BE2C (cell line): ENCODE results near the gene MTF1.
"Not testable (repeated sequence)": the region's sequence is repeated elsewhere in the genome, so short reads cannot be mapped to it uniquely, and the experiment has no call there.

Experiments used
- DNase-seq: peaks from one replicate; pipeline ENCODE4 v3.0.0-alpha.2; 2020
- H3K27me3 ChIP-seq: fragments of 250-450 bp; sonication (Bioruptor Pico); 2 replicates; pipeline ENCODE4 v1.5.1; 2020; ENCODE audit warnings: mild to moderate bottlenecking
- H3K36me3 ChIP-seq: fragments of 250-450 bp; sonication (Bioruptor Pico); 2 replicates; pipeline ENCODE4 v1.5.1; 2020; ENCODE audit warnings: mild to moderate bottlenecking
- H3K4me1 ChIP-seq: fragments of 250-450 bp; sonication (Bioruptor Pico); 2 replicates; pipeline ENCODE4 v1.5.1; 2020
- H3K4me3 ChIP-seq: 2 replicates; pipeline ENCODE4 v1.5.1; 2011; ENCODE audit warnings: low read depth, low read length
- H3K9me3 ChIP-seq: fragments of 250-450 bp; sonication (Bioruptor Pico); 2 replicates; pipeline ENCODE4 v1.5.1; 2020
- TF ChIP-seq, protein P1 (sequence below): IDR thresholded peaks from 2 replicates; pipeline ENCODE4 v1.5.1; 2012; ENCODE audit warnings: mild to moderate bottlenecking, low read depth, low read length

The MTF1 gene

DNA sequence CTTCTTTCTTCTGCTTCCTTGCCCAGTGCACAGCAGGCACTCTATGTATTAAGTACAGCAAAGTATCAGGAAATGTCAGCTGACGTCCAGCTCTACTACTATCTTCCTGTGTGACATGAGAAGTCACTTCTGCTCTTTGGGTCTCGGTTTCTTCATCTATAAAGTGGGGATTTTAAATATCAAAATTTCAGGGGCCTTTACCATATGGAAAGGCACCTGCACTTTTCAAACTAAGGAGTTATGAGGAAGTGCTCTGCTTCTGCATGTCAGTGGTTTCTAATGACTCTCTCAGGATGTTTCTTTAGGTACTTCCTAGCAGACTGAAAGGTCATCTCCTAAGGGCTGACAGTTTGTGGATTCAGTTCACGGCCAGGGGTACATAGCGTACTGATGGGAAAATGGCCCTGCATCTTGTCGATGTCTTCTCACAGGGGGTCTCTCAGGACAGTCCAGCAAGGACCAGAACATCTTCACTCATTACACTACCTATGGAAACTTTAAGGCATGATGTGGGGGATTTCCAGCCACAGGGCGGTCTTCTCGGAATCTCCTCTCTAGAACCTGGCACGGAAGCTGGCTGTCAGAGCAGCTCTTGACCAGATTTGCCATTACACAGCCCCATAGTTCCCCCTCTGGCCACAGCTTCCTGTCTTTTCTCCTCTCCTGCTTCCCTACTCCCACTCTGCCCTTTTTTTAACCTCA, 42.0 kb upstream of the MTF1 start:
- Histone ChIP-seq H3K9me3 (no peaks in the 10 kb centered on the region), H3K4me3 (no peak overlapping the region), H3K36me3 (no peaks in the 10 kb centered on the region), H3K4me1 (no peaks in the 10 kb centered on the region), H3K27me3 (no peaks in the 10 kb centered on the region)
- no peak for DNase-seq
- TF ChIP-seq, protein P1, sequence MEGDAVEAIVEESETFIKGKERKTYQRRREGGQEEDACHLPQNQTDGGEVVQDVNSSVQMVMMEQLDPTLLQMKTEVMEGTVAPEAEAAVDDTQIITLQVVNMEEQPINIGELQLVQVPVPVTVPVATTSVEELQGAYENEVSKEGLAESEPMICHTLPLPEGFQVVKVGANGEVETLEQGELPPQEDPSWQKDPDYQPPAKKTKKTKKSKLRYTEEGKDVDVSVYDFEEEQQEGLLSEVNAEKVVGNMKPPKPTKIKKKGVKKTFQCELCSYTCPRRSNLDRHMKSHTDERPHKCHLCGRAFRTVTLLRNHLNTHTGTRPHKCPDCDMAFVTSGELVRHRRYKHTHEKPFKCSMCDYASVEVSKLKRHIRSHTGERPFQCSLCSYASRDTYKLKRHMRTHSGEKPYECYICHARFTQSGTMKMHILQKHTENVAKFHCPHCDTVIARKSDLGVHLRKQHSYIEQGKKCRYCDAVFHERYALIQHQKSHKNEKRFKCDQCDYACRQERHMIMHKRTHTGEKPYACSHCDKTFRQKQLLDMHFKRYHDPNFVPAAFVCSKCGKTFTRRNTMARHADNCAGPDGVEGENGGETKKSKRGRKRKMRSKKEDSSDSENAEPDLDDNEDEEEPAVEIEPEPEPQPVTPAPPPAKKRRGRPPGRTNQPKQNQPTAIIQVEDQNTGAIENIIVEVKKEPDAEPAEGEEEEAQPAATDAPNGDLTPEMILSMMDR, result no peak

DNA sequence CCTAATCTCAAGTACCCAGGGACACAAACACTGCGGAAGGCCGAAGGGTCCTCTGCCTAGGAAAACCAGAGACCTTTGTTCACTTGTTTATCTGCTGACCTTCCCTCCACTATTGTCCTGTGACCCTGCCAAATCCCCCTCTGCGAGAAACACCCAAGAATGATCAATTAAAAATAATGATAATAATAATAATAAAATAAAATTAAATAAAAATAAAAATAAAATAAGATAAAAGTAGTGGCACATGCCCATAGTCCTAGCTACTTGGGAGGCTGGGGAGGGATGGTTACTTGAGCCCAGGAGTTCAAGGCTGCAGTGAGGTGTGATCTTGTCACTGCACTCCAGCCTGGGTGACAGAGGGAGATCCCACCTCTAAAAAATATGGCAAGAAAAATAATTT, 38.2 kb upstream of the MTF1 start:
- H3K36me3 ChIP-seq, H3K27me3 ChIP-seq, H3K4me1 ChIP-seq, DNase-seq, H3K9me3 ChIP-seq, H3K4me3 ChIP-seq: not testable (repeated sequence)

- Histone ChIP-seq H3K36me3 (no peaks in the 10 kb centered on the region), H3K4me3 (no peak overlapping the region), H3K4me1 (no peaks in the 10 kb centered on the region), H3K27me3 (no peaks in the 10 kb centered on the region), H3K9me3 (no peaks in the 10 kb centered on the region)
- DNase-seq, result no peak
- TF ChIP-seq, protein P1, result no peak
Observed at GRCh38 chr1:37893673-37894072, 34.3 kb upstream of the MTF1 start.

DNA sequence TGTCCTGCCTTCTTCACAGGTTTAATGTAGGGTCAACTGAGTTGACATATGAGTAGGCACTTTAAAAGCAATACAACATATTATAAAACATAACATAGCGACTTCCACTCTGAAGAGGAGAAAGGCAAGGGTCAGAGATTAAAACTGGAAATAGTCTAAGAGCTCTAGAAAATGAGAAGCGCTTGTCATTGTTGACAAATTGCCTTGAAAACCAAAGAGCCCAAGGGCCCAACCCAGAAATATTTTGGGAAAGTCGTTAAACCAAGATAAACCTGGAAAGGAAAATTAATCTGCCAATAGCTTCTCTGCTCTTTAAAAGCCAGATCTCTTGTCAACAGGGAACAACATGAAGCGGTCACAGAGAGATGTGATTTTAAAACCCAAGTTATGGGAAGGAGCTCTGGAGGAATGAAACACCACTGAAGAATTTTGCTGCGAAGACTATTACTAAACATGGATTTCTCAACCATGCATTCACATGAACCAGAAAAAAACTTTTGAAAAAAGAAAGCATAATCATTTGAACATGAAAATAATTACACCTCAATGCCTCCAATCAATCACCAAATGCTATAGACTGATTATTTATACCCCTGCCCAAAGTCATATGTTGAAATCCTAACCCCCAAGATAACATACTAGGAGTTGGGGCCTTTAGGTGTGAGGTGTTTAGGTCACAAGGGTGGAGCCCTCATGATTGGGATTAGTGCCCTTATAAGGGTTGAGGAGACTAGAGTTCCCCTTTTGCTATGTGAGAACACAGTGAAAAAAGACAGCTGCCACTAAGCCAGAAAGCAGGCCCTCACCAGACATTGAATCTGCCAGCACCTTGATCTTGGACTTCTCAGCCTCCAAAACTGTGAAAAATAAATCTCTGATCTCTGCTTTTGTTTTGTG, 33.0 kb upstream of the MTF1 start:
- no peaks in the 10 kb centered on the region for H3K4me1 ChIP-seq
- no peaks in the 10 kb centered on the region for H3K9me3 ChIP-seq
- H3K27me3 ChIP-seq, result no peaks in the 10 kb centered on the region
- TF ChIP-seq, protein P1, result no peak
- H3K36me3 ChIP-seq, result no peaks in the 10 kb centered on the region
- DNase-seq, result no peak
- H3K4me3 ChIP-seq, result no peak overlapping the region

GRCh38 chr1:37890378-37891014, 31.1 kb upstream of the MTF1 start:
- H3K36me3 ChIP-seq, result peaks cover 3% of the 10 kb centered on the region; the same call in 1 of the 2 replicates
- no peaks in the 10 kb centered on the region for H3K9me3 ChIP-seq
- TF ChIP-seq, protein P1, result peak; percentile 32
- no peaks in the 10 kb centered on the region for H3K27me3 ChIP-seq
- H3K4me1 ChIP-seq, result no peaks in the 10 kb centered on the region
- H3K4me3 ChIP-seq, result no peak overlapping the region
- no peak for DNase-seq

DNA sequence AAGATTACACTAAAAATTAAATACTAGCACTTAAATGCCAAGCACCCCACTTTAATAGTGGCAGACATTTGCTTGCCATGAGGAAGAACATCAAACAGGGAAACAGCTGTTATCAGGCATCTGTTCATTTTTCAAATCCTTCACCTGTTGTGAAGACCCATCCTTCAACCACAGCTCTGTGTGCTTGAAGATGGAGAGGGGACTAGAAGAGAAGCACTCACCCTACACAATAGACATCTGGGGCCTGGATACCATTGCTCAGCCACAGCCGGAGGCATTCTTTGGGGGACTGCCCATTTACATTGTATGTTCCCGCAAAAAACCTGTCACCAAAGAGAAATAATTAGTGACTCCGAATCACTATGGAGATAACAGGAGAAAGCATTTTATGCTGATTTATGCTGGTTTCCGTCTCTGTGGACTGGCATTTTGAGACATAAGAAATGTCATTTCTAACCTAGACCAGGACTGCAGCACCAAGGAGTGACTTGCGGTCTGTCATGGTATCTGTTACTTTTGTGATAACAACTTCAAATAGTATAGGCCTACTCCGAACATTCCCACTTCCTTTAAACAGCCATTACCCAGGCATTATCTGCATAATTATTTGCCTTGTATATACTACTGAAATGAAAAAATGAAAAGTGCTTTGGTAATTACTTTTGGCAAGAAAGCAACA, 28.8 kb upstream of the MTF1 start:
- no peaks in the 10 kb centered on the region for H3K27me3 ChIP-seq
- no peak for DNase-seq
- no peaks in the 10 kb centered on the region for H3K9me3 ChIP-seq
- TF ChIP-seq, protein P1, result no peak
- H3K4me1 ChIP-seq, result no peaks in the 10 kb centered on the region
- peaks cover 3% of the 10 kb centered on the region; the same call in 1 of the 2 replicates for H3K36me3 ChIP-seq
- no peak overlapping the region for H3K4me3 ChIP-seq
